Mucosa of descending colon (tissue), 3 donors: ENCODE measurements around the gene TGM6. TPM values are rescaled to one million over a fixed set of nuclear protein-coding genes. Genes with fewer than 3 reads are reported as not detected.

Experiments used
- ATAC-seq: fragments of 200-7000 bp; cut with Tn5 transposase; one replicate; pipeline ENCODE4 v1.9.1; 2020; ENCODE audit warnings: mild to moderate bottlenecking, moderate library complexity
- DNase-seq, 3 donors: peaks; one replicate each; pipeline ENCODE4 v3.0.0-alpha.2; 2020
- H3K36me3 ChIP-seq: fragments of 200-600 bp; one replicate; pipeline ENCODE4 v1.8.0; 2021; ENCODE audit warnings: low read depth, mild to moderate bottlenecking
- H3K4me1 ChIP-seq: fragments of 200-600 bp; one replicate; pipeline ENCODE4 v1.8.0; 2021; ENCODE audit warnings: low read depth, mild to moderate bottlenecking
- H3K4me3 ChIP-seq: fragments of 200-600 bp; one replicate; pipeline ENCODE4 v1.8.0; 2021; ENCODE audit warnings: mild to moderate bottlenecking
- H3K9me3 ChIP-seq: fragments of 200-600 bp; one replicate; pipeline ENCODE4 v1.8.0; 2021; ENCODE audit warnings: mild to moderate bottlenecking
- CTCF ChIP-seq: fragments of 200-600 bp; IDR thresholded peaks from one replicate; pipeline ENCODE4 v1.8.0; 2022; ENCODE audit warnings: antibody characterized with exemption, mild to moderate bottlenecking
- intact Hi-C, 2 donors: fragments of 100-400 bp; cut with DNase I in 1 of 2; cut with micrococcal nuclease in 1 of 2; formaldehyde crosslinking; loops; one replicate each; pipeline versions ENCODE4 v1.11.0 to v1.11.1; 2022; cut with DNase I, micrococcal nuclease
- total RNA-seq, 3 donors: library from RNA; stranded (reverse); fragmentation: NEBNext Ultra II Directional in 2 of 3; extraction: Animal tissue kit (Norgen Biotek cat#: 25700) in 2 of 3; gene quantifications; one replicate each; pipeline versions ENCODE4 v1.2.1 to v1.2.4, GENCODE V29; 2021 to 2023
- donor health status: DM: no; HTN: no; CAD: no; lungs with moderate emphysema.
- donor health status: DM: no; HTN: no; CAD: no.
- donor health status: DM: no; HTN: yes; CAD: no.

Gene TGM6
- total RNA-seq, 3 donors from 2014 or later, result not detected

- peaks cover 5% of the 10 kb centered on the region for H3K36me3 ChIP-seq
- peak overlapping the region; percentile 70 for H3K4me3 ChIP-seq
- H3K4me1 ChIP-seq, result peaks cover 14% of the 10 kb centered on the region
- H3K9me3 ChIP-seq, result no peaks in the 10 kb centered on the region
- DNase-seq (peak in 2 of 3 donors; percentile 52 to 64), ATAC-seq (peak; percentile 65)
- TF ChIP-seq CTCF, result no peak
- intact Hi-C loops, result no loop called here
These were observed 89.3 kb downstream of the TGM6 start for GRCh38 chr20:2469991-2470422.

DNA sequence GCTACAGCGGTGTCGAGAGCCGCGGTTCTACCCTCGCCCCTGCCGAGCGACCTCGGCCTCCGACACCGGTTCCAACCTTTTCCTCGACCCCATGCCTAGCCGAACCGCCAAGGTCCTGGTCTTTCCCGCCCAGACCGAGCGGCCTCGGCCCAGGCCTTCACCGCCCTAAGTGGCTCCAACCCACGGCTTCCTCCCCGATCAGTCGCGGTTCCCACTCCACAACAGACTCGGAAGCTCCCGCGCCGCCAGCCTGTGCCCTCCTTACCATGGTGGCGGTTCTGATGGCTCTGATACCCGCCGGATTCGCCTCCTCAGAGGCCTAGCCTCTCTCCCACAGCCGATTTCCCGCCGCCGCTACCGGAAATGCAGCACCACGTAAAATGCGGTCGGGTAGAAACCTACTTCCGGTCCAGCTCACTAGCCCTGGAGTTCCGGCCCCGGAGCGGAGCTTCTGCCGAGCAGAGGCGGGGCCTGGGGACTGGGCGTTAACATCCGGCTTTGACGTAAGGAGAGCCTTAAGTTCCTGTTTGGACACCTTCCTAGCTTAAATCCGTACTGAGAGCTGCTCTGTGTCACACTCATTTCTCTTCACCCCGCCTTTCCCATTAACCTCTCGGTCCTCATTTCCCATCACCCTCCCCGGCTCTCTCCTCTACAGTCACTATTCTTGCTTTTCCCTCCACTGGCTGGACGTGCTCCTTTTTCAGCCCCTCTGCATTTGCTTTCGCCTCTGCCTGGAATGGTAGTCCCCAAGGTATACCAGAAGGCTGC is 89.9 kb downstream of the TGM6 start, which contains the start of gene SNRPB:
TSS of gene SNRPB (minus strand) at position 367 of the 771 bp plus-strand sequence. CDS start at position 268, 99 bp downstream.
- no peak for TF ChIP-seq CTCF
- no peaks in the 10 kb centered on the region for H3K9me3 ChIP-seq
- DNase-seq (peak; percentile 97 to 98 (median 97)), ATAC-seq (peak; percentile 99)
- peaks cover 5% of the 10 kb centered on the region for H3K36me3 ChIP-seq
- H3K4me3 ChIP-seq, result peak within 1 kb of the TSS; percentile 70
- intact Hi-C loops, result no loop called here
- H3K4me1 ChIP-seq, result peaks cover 14% of the 10 kb centered on the region

GRCh38 chr20:2473516-2473915 is 92.8 kb downstream of the TGM6 start:
- ATAC-seq (no peak), DNase-seq (no peak)
- TF ChIP-seq CTCF, result no peak
- Histone ChIP-seq H3K4me1 (peaks cover 12% of the 10 kb centered on the region), H3K36me3 (no peaks in the 10 kb centered on the region), H3K4me3 (no peak overlapping the region), H3K9me3 (no peaks in the 10 kb centered on the region)
- intact Hi-C loops, result no loop called here

DNA sequence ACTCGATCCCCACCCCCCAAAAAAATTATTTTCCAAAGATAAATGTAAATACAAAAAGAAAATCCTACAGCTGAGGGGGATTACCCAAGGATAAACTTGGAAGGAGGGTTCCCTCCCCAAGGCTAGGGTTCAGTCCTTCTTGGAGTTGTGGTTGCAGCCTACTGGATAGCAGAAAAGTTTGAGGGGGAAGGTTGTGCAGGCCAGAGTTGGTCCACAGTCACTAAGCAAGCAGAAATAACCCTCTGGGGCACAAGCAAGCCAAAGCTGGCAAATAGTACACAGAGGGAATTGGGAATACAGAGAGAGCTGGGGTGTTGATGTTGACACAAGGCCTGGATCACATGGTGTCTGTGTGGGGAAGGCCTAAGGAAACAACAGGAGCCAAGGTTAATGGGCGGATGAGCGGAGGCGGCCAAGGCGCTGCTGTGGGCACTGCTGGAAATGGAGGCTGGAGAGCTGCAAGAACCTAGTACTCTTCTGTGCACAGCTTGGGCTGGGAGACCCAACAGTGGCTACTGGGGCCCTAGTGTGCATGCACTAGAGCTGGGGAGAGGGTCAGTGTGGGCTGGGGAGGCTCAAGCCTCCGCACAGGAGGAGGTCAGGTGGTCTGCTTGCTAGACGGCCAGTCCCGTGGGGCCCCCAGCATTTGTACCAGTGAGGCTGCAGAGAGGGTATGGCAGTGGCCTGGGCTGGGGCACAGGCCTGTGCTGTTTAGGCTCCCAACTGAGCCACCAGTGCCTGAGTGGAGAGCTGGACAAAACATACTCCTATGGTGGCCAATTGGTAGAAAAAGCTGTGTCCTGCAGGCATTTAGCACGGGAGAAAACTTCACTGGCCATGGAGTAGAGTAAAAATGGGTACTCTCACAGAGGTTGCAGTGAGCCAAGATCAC is 95.4 kb downstream of the TGM6 start:
- no peaks in the 10 kb centered on the region for H3K4me1 ChIP-seq
- intact Hi-C loops, result no loop called here
- no peaks in the 10 kb centered on the region for H3K36me3 ChIP-seq
- TF ChIP-seq CTCF, result no peak
- ATAC-seq (no peak), DNase-seq (no peak)
- no peak overlapping the region for H3K4me3 ChIP-seq
- no peaks in the 10 kb centered on the region for H3K9me3 ChIP-seq

DNA sequence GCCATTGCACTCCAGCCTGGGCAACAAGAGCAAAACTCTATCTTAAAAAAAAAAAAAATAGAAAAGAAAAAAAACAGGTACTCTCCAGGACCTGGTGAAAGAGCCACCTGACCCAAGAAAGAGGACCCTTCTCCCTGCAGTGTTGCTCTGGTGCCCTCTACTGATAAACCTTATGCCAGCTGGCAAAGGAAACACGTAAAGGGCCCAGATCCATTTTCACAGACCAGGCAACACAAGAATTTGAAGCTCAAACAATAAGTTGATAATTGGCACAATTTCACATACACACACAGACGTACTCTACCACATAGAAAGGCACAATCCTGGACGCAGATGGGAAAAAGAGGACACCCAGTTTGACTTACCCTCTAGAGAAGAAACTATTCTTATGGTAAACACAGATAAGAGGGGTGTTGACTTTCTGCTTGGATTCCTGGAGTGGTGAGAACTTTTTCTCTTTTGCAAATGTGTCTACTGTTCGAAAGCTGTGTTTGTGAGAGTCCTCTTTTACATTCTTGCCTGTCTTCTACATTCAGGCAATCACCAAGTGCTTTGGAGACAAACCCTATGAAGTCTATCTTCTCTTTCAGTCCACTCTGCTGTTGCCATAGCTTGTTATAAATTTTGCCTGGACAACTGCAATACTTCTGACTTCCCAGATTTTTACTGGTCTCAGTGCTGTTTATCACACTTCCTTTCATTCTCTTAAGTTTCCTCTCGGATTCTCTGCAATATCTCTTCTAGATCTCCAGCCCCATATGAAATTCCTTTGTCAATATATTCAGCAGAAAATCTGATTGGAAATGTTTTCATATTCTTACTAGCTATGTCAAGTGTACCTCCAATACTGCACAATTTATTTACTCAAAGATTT is 96.3 kb downstream of the TGM6 start:
- ATAC-seq (no peak), DNase-seq (no peak)
- H3K4me3 ChIP-seq, result no peak overlapping the region
- H3K4me1 ChIP-seq, result no peaks in the 10 kb centered on the region
- H3K9me3 ChIP-seq, result no peaks in the 10 kb centered on the region
- intact Hi-C loops, result no loop called here
- H3K36me3 ChIP-seq, result no peaks in the 10 kb centered on the region
- TF ChIP-seq CTCF, result no peak
